GM18508 (cell line): ENCODE measurements around the gene PTPRN2.
"Not testable (repeated sequence)": the region's sequence is repeated elsewhere in the genome, so short reads cannot be mapped to it uniquely, and the experiment has no call there.

Source experiments
- ATAC-seq: cut with Tn5 transposase; IDR thresholded peaks from one replicate; pipeline ENCODE4 v1.9.1; 2021; ENCODE audit warnings: moderate number of reproducible peaks; ENCODE audit not compliant: insufficient read depth, unreplicated experiment

PTPRN2 gene

DNA sequence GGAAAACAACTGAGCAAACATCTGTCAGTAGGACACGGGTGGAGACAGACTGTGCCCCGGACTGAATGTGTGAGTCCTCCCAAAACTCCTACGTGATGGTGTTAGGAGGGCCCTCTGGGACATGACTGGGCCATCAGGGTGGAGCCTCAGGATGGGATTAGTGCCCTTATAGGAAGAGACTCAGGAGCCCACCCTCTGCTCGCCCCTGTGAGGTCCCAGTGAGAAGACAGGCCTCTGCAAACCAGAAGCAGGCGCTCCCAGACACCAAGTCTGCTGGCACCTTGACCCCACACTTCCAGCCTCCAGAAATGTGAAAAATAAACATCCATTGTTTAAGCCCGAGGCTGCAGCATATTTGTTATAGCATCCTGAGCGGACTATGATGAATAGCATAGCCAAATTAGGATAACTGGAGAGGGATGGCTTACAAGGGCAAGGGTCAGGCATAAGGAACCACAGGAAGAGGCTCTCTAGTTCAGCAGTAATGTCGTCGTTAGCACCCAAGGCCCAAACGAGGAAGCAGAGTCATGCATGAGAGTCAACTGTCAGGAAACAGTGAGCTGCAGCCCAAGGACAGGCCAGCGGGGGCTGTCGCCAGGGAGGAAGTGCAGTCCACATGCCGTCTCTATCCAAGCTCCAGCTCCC is 50.6 kb downstream of the PTPRN2 start:
- ATAC-seq: no peak

DNA sequence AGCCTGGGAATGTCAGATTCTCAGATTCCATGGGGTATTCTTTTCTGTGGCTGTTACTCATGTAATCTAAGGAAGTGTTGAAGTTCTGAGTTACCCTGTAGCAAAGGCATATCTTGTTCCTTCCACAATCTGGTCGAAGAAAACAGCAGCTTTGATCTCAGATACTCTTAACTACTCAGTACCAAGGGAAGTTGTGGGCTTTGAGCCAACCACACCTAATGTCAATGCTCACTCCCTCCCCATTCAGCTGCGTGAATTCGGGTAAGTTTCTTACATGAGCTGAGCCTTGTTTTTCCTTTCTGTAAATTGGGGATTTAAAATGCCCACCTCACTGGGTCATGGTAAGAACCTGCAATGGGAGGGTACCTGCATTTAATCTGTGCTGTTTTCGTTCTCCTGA is 52.5 kb downstream of the PTPRN2 start:
- no peak for ATAC-seq

DNA sequence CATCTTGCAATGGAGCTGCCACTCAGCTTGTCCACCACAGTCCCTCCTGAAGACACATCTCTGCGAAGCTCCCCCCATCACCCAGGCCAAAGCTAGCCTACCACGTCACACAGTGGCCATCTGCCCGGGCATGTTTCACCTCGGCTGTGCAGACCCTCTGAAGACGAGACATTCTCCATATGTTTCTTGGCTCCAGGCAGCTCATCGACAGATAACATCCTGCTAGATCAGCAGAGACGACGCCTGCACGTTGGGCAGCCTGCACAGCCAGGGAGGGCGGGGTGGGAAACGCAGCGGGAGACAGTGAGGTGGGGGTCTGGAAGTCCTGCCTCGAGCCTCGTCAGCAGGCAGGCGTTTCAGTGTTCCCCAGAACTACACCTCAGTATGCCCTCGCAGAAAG is 53.0 kb downstream of the PTPRN2 start:
- ATAC-seq: no peak

DNA sequence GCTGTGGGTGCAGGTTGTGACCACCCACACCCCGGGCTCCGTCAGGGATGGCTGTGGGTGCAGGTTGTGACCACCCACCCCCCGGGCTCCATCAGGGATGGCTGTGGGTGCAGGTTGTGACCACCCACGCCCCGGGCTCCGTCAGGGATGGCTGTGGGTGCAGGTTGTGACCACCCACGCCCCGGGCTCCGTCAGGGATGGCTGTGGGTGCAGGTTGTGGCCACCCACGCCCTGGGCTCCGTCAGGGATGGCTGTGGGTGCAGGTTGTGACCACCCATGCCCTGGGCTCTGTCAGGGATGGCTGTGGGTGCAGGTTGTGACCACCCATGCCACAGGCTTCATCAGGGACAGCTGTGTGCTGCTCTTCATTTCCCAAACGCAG is 53.5 kb downstream of the PTPRN2 start:
- not testable (repeated sequence) for ATAC-seq

DNA sequence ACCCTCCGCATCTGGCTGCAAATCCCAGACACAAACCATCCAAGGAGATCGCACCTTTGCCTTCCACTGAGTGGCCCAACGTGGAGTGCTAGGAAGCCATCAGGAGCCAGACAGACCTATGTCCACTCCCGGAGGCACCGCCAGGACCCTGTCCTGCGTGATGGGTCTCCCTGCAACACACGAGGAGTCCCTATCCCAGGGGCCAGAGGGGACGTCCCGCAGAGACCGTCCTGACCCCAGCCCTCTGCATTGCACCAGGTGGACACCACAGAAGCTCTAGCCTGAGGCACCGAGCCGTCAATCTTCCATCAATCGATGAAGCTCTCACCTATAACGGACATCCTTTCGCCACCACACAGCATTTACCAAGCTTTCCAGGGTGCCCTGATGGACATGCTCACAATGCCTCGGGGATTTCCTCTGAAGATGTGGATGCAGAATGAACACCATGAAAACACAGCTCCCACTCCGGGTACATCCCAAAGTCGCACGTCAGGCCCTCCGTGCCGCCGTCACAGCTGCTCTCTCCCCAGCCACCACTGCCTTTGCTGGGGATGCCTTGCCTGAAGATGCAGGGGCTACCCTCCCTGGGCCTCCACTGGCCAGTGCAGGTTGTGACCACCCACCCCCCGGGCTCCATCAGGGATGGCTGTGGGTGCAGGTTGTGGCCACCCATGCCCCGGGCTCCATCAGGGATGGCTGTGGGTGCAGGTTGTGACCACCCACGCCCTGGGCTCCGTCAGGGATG is 54.1 kb downstream of the PTPRN2 start:
- ATAC-seq: no peak

DNA sequence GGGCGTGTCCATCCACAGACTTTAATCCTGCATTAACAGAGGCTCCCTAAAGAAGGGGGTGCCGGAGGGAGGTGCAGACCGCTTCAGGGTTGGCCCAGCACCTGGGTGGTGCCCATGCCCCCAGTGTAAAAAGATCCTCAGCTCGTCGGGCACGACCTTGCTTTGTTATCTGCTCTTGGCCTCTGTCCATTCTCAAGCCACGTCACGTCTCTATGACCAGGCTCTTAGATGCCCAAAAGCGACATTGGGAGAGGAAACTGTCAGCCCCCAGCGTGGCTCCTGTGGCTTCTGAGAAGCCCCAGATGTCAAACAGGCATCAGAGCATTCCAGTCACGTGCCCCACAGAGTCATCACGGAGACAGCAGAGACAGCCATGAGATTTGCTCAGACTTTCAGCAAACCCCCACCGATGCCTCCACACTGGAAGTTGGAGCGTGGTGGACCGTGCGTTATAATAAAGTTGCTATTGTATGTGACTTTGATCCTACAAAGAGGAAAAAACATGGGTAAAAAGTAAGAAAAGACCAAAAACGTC is 55.5 kb downstream of the PTPRN2 start:
- no peak for ATAC-seq

DNA sequence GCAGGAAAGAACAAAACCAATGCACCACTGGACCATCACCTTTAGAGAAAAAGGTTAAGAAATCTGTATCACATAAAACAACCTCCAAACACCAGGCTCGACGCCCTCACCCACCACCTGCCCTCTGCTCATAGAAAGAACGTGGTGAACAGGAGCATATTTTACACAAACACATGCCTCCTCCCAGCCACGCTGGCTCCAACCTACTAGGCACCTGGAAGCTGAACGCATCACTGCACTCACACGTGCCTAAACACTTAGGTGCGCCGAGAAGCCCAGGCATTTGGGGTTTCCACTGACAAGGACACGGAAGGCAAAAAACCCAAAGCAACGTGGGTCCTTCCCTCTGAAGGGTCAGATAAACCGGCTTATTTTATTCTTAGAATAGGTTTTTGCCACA is 56.0 kb downstream of the PTPRN2 start:
- no peak for ATAC-seq

DNA sequence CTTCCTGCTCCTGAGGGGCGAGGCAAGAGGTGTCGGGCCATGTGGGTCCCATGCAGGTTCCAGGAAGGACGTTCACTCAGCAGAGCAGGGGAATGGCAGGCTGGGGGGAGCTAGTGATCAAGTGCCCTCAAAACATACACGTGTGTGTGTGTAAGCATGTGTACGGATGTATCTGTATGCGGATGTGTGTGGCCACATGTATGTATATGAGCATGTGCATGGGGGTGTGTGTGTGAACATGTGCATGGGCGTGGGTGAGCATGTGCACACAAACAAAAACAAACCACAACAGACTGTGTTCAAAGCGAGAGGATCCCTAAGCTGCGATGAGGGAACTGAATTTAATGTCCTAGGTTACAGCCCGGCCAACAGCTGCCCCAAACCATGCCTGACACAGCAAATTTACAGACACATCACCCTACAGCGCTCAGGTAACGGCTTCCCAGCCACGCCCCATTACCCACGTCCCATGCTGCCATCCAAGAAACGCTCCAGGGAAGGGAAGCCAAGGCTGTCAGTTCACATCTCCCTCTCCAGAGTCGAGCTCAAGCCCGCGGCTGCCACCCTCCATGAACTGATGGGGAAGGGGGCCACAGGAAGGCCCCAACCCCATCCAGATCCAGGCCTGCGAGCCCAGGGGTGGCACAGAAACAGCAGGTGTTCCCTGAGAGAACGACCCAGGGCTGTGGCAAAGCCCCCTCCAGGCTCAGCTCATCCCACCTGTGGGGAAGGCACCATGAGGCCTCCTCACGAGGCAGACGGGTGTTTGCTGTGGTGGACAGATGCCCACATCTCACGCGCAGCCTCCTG is 56.6 kb downstream of the PTPRN2 start:
- ATAC-seq: no peak

DNA sequence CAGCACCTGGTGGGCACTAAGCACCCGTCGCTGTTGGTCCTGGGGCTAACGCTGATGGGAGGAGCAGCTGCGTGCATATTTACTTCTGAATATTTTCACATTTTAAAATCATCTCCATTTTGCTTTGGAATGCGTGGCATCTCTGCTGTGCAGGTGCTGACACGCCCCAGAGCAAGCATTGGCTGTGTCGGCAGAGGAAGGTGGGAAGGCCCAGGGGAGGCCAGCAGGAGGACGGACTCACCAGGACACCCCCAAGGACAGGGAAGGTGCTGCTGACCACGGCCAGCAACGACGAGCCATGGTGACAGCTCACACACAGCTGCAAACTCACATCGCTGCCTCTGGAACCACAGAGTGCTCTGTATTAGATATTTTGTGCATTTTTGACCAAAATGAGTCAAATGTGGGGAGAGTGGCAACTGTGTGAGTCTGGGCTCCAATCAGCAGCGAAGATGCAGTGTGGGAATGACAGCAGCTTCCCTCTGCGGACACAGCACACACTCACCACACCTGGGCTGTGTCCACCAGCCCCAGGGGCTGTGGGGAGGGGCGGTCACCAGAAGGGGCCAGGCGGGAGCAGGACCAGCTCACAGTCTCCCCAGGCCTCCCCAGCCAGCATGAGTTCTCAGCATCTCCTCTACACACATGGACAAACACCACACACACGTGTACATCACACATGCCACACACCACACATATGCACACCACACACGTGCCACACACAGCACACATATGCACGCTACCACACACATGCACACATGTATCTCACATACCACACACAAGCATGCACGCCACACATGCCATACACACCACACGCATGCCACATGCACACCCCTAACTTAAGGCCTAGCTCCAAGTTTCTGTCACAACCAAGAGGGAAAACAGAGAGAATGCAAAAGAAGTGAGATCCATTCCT is 58.2 kb downstream of the PTPRN2 start:
- ATAC-seq: no peak

DNA sequence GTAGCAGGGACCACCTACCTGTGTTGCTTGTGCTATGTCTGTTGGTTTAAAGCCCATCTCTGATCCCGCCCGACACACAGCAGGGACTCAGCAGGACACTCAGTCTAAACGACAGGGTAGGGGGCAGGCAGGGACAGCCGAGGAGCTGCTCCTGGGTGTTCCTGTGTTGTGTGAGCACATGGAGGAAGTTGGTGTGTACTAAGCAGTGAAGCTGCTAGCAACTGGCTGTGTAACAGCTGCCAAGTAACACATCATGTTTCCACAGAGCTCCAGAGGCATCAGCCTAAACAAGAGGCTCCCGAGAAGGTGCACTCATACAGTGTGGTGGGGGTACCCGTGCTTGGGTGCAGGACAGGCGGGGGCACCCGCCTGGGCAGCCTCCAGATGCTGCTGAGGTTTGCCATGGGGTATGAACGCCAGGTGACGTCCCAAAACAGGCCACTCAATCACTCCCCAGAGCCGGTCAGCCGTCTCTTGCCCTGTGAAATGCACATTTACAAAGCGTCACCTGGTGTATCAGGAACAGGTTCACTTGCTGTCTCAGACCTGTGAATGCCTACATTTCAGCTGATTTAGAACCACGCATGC is 59.6 kb downstream of the PTPRN2 start:
- ATAC-seq: no peak

DNA sequence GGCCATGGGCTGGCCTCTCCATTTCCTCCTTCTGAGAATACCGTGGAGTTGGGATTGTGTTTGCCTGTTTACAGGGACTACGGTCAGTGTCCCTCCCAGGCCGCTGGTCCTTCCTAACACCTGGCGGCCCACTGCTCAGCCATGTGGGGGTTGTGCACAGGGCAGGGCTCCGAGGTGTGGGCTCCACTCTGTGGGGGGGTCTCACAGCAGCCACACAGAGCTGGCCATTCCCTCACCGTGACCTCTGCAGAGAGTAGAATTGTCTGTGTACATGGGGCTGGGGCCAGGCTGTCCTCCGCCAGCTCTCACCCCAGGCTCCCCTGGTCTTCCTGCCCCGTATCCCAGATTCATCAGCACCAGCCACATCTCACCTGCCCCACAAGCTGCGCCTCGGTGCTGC is 60.1 kb downstream of the PTPRN2 start:
- ATAC-seq: no peak

DNA sequence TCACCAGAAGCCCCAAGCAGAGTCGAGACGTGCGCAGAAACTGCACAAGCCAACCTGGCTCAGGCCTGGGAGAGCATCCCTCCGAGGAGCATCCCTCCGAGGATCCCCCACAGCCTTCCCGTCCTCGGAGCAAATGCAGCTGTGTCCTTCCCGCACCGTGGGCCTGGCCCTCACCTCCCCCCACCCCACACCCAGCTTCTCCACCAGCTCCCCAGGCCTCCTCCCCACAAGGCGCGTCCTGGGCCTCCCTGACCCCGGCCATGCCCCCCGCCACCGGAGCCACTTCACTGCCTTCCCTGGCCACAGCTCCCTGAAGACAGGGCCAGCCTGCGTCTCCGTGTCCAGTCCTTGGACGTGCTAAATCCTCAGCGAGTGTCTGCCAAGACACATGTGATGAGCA is 60.6 kb downstream of the PTPRN2 start:
- ATAC-seq: no peak

DNA sequence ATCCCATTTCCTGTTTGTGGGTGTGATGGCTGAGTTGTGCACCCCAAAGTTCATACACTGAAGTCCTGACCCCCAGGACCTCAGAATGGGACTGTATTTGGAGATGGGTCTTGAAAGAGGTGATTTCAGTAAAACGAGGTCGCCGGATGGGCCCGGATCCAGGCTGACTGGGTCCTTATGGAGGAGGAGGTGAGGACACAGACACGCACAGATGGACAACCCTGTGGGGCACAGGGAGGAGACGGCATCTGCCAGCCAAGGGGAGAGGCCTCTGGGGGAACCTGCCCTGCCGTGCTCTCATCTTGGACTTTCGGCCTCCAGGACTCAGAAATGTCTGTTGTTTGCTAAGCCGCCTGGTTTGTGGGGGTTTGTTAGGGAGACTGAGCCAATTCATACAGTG is 61.1 kb downstream of the PTPRN2 start:
- no peak for ATAC-seq

DNA sequence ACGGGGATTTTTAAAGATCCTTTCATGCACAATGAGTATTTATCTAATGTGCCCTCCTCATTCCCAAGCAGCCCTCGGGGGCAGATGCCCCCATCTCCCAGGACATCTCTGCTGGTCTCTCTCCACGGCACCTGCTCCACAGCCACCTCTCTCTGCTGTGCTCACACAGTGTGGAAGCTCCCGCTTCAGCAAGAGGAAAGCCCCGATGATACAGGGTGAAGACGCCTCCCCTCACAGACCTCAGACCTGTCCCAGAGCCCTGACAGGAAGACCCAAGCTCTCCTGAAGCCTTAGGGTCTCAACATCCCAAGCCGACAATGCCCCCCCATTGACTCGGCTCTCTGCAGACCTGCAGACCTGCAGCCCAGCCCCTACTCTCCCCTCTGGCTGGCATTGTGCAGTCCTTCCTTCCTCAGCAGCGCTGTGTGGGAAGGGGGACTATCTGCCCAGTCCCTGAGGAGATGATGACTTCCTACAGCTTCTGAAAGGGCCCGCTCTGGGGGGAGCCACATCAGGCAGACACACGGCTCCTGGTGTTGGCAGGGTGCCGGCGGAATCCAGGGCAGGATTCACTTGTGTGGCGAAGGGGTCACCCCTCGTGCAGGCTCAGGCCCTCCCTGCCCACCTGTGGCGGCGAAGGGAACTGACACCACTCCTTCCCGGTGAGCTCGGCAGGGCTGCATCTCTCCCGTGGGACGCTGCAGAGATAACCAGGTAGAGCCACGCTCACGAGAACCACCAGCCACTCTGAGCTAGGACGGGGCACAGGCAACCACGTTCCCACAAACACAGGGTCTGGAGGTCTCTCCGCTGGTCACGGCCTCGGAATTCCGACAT is 61.8 kb downstream of the PTPRN2 start:
- no peak for ATAC-seq

DNA sequence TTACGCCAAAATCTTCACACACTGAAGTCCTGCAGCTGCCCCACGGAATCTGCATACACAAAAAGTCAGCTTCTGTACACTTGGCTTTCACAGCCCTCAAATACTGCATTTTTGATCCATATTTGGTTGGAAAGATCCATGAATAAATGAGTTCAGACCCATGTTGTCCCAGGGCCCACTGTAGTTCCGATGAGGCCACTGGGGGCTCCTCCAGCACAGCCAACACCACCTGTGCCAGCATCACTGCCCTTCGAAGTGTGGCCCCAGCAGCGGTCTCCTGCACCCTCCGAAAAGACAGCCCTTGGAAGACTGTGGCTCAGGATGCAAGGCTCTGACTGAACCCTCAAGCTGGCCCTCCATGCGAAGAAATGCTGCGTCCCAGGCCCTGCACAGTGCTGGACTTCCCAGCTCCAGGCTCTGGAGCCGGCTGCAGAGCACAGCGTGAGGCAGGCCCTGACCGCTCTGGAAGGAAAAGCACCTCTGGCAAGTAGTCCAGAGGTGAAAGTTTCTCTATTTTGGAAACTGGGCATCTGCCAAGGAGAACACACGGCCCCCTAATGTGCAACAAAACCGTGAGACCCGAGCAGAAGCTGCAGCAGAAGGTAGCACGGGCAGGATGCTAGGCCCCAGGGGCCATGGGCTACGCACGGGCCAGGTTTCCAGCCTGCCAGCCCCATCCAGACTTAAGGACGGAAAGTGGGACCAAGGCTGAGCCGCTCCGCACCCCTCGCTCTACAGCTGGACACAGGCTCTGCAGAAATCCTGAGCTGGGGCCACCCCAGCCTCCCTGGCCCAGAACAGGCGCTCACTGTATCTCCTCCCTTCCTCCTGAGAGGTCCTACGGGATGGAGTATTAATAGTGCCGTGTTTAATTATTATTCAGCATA is 62.6 kb downstream of the PTPRN2 start:
- ATAC-seq: no peak

DNA sequence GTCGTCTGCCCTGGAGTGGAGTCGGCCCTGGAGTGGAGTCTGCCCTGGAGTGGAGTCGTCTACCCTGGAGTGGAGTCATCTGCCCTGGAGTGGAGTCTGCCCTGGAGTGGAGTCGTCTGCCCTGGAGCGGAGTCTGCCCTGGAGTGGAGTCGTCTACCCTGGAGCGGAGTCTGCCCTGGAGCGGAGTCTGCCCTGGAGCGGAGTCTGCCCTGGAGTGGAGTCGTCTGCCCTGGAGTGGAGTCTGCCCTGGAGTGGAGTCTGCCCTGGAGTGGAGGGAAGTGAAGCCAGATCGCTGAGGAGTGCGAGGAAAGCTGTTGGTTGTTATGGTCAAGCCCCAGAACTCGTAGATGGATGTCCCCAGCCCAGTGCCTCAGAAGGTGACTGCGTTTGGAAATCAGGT is 63.3 kb downstream of the PTPRN2 start:
- ATAC-seq: not testable (repeated sequence)

DNA sequence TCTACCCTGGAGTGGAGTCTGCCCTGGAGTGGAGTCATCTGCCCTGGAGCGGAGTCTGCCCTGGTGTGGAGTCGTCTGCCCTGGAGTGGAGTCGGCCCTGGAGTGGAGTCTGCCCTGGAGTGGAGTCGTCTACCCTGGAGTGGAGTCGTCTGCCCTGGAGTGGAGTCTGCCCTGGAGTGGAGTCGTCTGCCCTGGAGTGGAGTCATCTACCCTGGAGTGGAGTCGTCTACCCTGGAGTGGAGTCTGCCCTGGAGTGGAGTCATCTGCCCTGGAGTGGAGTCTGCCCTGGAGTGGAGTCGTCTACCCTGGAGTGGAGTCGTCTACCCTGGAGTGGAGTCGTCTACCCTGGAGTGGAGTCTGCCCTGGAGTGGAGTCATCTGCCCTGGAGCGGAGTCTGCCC is 63.7 kb downstream of the PTPRN2 start:
- ATAC-seq: not testable (repeated sequence)
